Measurements from ENCODE around the gene AAMP.

Gene AAMP

GRCh38 chr2:218293715-218294429 lies 23.9 kb upstream of the AAMP start:
- no peak for DNase-seq (ENCODE audit: low read depth)

GRCh38 chr2:218292048-218293014 lies 22.4 kb upstream of the AAMP start, which contains the start of gene TMBIM1:
Gene TMBIM1 (minus strand): TSS chr2:218292503. CDS start chr2:218282141, 10,362 bp downstream.
- no peak for DNase-seq (ENCODE audit: low read depth)

GRCh38 chr2:218291318-218292047 lies 21.5 kb upstream of the AAMP start:
- no peak for DNase-seq (ENCODE audit: low read depth)

GRCh38 chr2:218290316-218291261 lies 20.7 kb upstream of the AAMP start:
- no peak for DNase-seq (ENCODE audit: low read depth)

- no peak for DNase-seq (ENCODE audit: low read depth)
Observed at GRCh38 chr2:218289639-218290315, 19.8 kb upstream of the AAMP start.

GRCh38 chr2:218286570-218287459 lies 16.9 kb upstream of the AAMP start:
- DNase-seq (ENCODE audit: low read depth): peak; percentile 95

- peak; percentile 68 for DNase-seq (ENCODE audit: low read depth)
Observed at GRCh38 chr2:218285604-218286003, 15.7 kb upstream of the AAMP start.

- DNase-seq (ENCODE audit: low read depth): no peak
Observed at GRCh38 chr2:218284106-218284811, 14.3 kb upstream of the AAMP start.

GRCh38 chr2:218282173-218282991 lies 12.4 kb upstream of the AAMP start:
- DNase-seq (ENCODE audit: low read depth): no peak

- no peak for DNase-seq (ENCODE audit: low read depth)
Observed at GRCh38 chr2:218281449-218281848, 11.5 kb upstream of the AAMP start.

GRCh38 chr2:218280260-218280870 lies 10.4 kb upstream of the AAMP start:
- no peak for DNase-seq (ENCODE audit: low read depth)

GRCh38 chr2:218278531-218279360 lies 8.8 kb upstream of the AAMP start:
- DNase-seq (ENCODE audit: low read depth): no peak

- no peak for DNase-seq (ENCODE audit: low read depth)
Observed at GRCh38 chr2:218277921-218278320, 8.0 kb upstream of the AAMP start.

GRCh38 chr2:218276986-218277755 lies 7.2 kb upstream of the AAMP start:
- DNase-seq (ENCODE audit: low read depth): no peak

- DNase-seq (ENCODE audit: low read depth): no peak
Observed at GRCh38 chr2:218275371-218276072, 5.6 kb upstream of the AAMP start.
